Stimulated activated naive CD4-positive, alpha-beta T cell treated with Interleukin-2 at 50 U/mL for 16 hours (primary cell): ENCODE measurements around the gene ZNF668.
"Not testable (repeated sequence)": the region's sequence is repeated elsewhere in the genome, so short reads cannot be mapped to it uniquely, and the experiment has no call there.

Experiments
- DNase-seq: peaks from one replicate; lab custom pipeline; 2025; lab: John Stamatoyannopoulos, UW

Gene ZNF668

GRCh38 chr16:31100876-31101641 is 27.0 kb upstream of the ZNF668 start:
- not testable (repeated sequence) for DNase-seq

DNA sequence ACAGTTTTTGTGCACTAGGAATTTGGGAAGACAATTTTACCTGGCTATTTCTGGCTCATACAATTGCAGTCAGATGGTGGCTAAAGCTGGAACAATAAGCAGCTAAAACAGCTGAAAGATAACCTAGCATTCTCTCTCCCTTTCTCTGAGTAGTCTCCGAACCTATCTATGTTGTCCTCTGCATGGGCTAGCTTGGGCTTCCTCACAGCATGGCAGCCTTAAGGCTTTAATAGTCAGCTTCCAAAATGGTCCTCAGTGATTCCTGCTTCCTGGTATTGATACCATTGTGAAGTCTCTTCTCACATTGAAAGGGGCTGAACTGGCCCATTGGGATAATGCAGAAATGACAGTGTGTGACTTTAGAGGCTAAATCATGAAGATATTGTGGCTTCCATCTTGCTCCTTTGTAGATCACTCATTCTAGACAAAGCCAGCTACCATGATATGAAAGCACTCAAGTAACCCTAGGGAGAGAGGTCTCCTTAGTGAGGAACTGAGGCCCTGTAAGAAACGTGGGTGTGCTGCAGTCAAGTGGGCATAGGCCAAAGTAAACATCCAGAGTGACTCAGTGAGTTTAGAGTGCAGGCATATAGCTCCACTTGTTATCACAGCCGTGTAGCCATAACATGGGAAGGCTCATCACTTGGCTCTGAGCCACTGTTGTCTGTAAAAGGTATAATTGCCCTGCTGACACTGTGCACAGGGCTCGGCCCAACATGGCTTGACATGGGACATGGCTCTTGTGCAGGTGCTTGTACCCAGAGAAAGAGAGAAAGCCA is 26.0 kb upstream of the ZNF668 start:
- no peak for DNase-seq

DNA sequence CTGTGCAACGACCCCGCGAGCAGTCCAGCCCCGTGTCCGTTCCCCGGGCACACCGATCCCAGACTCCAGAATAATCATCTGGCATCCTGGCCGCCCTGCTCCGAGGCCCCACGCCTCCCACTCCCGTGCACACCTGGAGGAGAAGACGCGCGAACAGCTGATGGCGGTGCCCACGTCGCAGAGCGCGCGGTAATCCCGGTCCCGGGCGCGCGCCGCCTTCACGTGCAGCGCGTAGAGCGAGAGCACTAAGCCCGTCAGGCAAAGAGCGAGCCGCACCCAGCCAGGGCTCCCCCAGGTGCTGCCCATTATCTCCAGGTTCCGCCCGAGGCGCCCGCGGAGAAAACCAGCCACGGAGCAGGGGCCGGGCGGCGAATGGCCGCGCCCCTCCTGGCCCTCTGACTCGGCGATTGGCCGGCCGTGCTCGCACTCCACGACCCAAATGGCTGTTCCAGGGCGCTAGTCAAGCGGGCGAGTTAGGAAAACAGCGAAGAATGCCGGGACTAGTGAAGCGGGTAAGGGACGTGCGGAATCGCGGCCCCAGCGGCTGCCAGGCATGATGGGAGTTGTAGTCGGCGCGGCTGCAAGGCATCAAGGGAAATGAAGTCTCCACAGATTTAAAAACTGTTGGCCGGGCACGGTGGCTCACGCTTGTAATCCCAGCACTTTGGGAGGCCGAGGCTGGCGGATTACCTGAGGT is 20.5 kb upstream of the ZNF668 start, which contains the start of gene VKORC1:
Gene VKORC1, minus strand, starts transcription at position 374 of the 697 bp plus-strand sequence. Its CDS starts 68 bp downstream, at position 306.
- peak; percentile 90 for DNase-seq

DNA sequence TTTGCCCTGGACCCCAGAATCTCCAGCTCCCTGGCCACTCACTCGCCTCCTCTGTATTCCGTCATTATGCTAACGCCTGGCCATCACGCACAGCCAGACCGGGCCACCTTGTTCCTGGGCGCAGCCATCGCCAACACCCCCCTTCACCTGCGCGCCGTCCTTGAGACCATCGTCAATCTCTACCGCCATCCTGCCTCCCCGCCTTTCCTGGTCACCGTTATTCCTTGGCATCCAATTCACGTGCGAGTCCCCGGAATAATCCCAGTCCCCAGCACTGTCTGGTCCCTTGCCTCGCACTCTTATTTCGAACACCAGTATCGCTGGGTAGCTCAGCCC is 20.0 kb upstream of the ZNF668 start:
- DNase-seq = no peak

DNA sequence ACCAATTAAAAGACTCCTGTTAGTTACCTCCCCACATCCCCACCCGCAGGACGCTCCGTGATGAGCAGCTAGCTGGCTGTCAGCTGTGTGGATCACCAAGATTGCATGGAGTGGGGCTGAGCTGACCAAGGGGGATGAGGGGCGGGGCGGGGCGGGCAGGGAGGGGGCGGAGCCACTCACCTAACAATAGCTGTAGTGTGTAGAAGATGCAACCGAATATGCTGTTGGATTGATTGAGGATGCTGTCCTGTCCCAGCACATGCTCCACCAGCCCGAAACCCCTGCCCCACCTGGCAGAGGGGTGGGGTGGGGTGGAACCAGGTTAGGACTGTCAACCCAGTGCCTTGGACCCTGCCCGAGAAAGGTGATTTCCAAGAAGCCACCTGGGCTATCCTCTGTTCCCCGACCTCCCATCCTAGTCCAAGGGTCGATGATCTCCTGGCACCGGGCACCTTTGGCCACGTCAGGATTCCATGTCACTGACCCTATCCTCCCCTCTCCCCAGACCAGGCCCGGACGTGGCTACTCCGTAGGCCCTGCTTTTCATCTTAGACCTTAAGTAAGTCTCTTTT is 19.2 kb upstream of the ZNF668 start:
- DNase-seq = no peak

DNA sequence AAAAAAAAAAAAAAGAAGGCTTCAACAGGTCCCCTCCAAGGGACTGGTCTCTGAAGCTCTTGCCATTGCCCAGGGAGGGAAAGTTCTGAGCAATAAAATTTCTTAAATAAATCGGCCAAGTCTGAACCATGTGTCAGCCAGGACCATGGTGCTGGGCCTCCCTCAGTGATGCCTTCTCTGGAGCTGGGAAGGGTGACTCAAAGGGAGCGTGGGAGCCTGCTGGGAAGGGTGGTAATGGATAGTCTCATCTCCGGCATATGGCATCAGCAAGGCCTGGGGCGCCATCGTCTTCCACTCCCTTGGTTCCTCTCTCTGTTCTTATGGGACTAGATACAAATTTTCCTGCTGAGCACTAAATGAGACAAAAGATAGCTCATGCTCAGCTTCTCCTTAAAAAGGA is 18.3 kb upstream of the ZNF668 start:
- no peak for DNase-seq

DNA sequence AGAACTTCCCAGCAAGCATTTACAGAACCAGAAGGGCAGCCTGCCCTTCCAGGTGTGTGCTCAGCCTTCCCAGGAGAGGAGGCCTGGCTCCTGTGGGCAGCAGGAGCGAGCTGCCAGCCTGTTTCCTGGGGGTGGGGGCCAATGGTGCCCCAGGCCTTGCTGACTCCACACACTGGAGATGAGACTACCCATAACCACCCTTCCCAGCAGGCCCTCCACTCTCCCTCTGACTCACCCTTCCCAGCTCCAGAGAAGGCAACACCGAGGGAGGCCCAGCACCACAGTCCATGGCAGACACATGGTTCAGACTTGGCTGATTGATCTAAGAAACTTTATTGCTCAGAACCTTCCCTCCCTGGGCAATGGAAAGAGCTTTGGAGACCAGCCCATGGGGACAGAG is 16.5 kb upstream of the ZNF668 start:
- no peak for DNase-seq

DNA sequence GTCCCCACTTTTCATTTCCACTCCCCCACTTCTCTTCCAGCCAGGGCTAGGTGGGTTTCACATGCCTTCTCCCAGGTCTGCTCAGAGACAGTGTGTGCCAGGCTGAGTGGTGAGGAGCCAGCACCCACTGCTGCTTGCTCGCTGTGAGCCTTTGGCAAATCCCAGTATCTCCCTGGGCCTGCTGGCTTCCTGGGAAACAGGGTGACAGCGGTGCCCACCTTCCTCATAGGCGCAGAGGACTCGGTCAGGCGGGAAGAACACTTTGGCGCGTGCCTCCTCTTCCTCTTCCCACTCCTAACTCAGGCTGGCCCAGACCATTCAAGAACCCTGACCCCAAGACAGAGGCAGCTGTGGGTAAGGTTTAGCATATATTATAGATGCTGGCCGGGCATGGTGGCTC is 15.2 kb upstream of the ZNF668 start:
- no peak for DNase-seq

DNA sequence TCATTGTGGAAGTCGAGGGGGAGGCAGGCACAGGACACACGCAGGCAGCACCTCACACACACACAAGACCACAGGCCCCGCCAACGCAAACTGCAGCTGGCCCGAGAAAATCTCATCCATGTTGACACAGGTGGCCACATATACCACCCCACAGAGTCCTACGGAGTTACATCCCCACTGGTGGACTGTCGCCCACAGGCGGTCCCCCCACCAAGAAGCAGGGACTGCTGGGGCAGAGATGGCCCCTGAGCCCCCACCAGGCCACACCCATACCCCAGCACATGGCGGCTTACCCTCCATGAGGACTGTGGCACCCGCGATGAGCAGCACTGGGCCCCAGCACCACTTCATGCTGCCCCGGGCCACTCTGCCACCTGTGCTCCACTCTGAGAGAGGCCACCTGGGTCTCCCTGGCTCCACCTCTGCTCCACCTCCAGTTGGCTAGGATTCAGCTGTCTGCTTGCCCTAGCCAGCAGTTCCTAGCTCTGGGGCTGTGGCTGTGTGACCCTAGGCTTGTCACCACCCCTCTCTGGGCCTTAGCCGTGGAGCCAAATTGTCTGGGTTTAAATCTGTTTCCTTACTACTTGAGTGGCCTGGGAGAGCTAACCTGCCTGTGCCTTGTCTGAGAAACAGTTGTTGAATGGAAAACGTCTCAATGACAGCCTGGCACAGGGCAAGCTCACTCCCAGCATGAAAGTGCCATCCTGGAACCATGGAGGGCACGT is 14.6 kb upstream of the ZNF668 start, which contains the start of gene PRSS53:
Gene PRSS53, minus strand, starts transcription at position 485 of the 725 bp plus-strand sequence. Its CDS starts 134 bp downstream, at position 351.
- DNase-seq = no peak

- no peak for DNase-seq
Measured at GRCh38 chr16:31087971-31088370, 13.9 kb upstream of the ZNF668 start.

DNA sequence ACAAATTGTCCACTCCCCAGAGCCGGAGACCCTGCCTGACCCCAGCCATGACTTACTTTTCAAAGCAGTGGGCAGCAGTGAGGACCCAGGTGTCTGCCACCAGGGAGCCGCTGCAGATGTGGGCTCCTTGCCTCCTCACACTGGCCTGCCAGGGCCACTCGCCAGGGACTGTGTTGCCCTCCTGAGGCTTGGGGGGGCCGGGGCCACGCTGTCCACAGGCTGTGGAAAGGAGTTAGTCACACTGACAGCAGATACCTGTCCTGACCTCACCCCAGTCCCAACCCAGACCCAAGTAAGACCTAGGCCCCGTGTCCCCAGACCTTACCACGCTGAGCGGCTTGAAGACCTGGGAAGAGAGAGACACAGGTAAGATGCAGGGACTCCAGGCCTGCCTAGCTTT is 13.4 kb upstream of the ZNF668 start:
- DNase-seq = no peak

GRCh38 chr16:31086629-31086906 is 12.5 kb upstream of the ZNF668 start:
- DNase-seq = no peak

- DNase-seq = no peak
Measured at GRCh38 chr16:31085873-31086628, 12.0 kb upstream of the ZNF668 start.

DNA sequence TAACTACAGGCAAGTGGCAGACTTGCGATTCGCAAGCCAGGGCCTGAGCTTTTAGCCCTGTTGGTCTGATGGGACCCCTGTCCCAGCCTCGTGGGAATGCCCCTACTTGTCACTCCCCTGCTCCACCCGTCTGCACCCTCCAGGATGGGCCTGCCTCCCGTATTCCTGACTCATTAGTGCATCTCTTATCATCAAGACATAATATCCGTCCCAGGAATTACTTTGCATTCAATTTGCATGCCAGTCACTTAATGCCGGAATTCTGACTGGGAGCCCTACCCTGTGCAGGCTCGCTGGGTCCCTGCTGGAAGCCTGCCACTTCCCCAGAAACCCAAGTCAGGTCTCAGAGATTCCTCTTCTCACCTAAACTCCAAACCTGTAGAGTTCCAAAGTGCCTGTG is 11.4 kb upstream of the ZNF668 start:
- DNase-seq = no peak

GRCh38 chr16:31084584-31085302 is 10.7 kb upstream of the ZNF668 start:
- no peak for DNase-seq

DNA sequence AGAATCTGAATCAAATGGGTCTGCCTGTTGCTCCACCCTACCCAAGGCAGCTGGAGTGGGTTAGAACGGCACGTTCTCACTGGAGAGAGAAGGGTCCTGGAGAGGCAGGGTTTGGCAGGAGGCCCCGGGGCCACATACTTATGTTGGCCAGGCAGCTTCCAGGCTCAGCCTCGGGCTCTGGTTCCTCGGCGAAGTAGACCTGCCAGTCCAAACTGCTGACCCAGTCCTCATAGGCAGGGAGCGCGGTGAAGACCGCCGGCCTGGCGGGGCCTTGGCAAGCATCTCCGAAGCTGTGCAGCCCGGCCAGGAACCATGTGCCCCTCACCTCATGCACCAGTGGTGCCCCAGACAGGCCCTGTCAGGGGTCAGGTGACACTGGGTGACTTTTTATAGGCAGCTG is 9.9 kb upstream of the ZNF668 start:
- no peak for DNase-seq

DNA sequence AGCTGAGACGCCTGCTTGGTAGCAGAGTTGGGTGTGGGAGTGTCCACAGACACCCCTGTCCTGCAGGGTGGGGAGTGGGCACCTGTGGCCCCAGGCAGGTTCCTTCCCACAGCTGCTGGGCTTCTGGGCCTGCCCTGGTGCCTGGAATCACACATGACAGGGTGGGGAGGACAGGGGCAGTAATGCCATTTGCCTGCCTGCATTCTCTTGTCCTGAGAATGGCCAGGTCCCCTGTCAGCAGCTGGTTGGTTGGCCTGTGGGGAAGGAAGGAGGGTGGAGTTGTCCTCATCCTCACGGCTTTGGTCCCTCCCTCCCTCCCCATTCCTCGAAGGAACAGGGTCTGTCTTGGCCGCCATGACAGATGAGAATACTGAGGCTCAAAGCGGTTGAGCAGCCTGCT is 9.5 kb upstream of the ZNF668 start:
- no peak for DNase-seq

DNA sequence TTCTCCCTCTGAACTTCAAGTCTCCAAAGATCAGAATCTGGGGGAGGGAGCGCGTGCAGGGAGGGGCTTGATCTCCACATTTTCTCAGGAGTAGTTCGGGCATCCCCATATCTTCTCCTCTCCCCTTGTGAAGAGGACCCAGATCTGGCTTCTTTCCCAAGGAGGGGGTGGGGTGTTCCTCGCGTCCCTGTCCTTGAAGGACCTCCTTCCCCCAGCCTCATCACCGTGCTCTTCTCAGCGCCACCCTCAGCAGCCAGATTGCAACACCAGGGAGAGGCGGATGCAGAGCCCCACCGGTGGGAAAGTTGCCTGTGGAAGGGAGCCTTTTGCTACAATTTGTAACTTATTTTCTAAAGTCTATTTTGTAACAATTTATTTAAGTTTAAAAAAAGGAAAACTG is 9.0 kb upstream of the ZNF668 start:
- no peak for DNase-seq

DNA sequence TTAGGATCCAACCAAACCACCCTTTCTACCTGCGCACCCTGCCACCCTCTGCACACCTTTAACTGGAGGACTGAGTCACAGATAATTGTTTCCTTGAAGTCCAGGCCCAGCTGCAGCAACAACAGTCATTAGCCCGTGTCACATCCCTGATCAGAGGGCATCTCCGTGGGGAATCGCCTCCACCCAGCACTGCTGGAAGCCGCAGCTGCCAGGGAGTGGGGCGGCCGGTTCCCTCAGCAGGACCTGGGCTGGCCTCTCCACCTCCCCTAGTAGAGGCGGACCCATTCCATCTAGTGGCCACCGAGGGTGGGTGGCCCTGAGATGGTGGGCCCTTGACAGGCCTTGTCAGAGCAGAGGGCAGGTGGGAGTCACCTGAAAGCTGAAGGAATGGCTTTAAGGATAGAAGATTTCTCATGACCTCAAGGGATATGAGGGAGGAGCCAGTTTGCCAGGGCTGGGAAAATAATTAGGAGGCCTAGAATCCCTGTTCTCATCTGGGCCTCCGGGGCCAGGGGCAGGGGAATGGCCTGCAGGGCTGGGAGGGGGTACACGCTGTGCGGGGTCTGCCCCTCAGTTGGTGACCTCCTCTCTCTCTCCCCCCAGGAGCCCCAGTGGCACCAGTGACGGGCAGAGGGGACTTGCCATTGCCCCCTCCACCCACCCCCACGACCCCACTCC is 8.5 kb upstream of the ZNF668 start:
- no peak for DNase-seq
